SK-N-SH treated with all-trans-retinoic acid at 6 μM for 48 hours (cell line): ENCODE measurements around the gene YPEL2.

Source experiments
- BACH2 ChIP-seq: fragments of 250-450 bp; sonication (Bioruptor Pico); IDR thresholded peaks from 2 replicates; pipeline ENCODE4 v1.9.0; 2021; ENCODE audit warnings: mild to moderate bottlenecking, borderline replicate concordance
- PATZ1 ChIP-seq: fragments of 250-450 bp; sonication (Bioruptor Pico); IDR thresholded peaks from 2 replicates; pipeline ENCODE4 v1.8.0; 2020; ENCODE audit warnings: mild to moderate bottlenecking, moderate library complexity, borderline replicate concordance
- RARB ChIP-seq: fragments of 250-450 bp; sonication (Bioruptor Pico); IDR thresholded peaks from 2 replicates; pipeline ENCODE4 v1.8.0; 2021; ENCODE audit warnings: mild to moderate bottlenecking, moderate library complexity
- TSHZ2 ChIP-seq: fragments of 250-450 bp; sonication (Bioruptor Pico); IDR thresholded peaks from 2 replicates; pipeline ENCODE4 v1.5.0; 2020; ENCODE audit warnings: mild to moderate bottlenecking, moderate library complexity
- ZFP3 ChIP-seq: fragments of 250-450 bp; sonication (Bioruptor Pico); IDR thresholded peaks from 2 replicates; pipeline ENCODE4 v1.5.0; 2020; ENCODE audit warnings: mild to moderate bottlenecking, moderate library complexity

- TF ChIP-seq TSHZ2 (CRISPR knock-in tag) (no peak), ZFP3 (no peak), RARB (CRISPR knock-in tag) (no peak), PATZ1 (no peak), BACH2 (CRISPR knock-in tag) (no peak)
Observed at GRCh38 chr17:59415397-59415796, 83.9 kb downstream of the YPEL2 start.
